ENCODE results near the gene LNX2. TPM values are rescaled to one million over a fixed set of nuclear protein-coding genes. Genes with fewer than 3 reads are reported as not detected.

The LNX2 gene
- total RNA-seq, 1 donor from 2014 or later: 9.2 TPM

DNA sequence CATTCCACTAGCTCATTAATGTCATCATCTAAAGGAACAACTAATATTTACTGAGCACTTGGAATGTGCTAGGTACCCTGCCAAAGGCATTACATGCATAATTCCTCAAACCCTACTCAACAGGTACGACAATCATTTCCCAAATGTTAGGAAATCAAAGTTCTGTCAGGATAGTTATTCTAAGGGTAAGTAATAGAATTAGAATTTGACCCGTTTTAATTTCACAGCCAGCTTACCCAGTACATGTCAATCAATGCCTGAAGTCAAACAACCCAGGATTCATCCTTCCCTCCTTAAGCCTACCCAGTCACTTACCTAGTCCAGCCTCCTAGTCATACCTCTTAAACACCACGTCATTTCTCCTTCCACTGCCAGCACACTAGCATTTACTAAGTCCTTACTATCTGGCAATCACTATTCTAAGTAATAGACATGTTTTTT, 2.4 kb downstream of the LNX2 start:
- peaks cover 8% of the 10 kb centered on the region for H3K9me3 Mint-ChIP-seq (ENCODE audit: low read depth)
- H3K27ac Mint-ChIP-seq (ENCODE audit: unreplicated experiment): no peak overlapping the region
- H3K27me3 Mint-ChIP-seq (ENCODE audit: low read depth): no peaks in the 10 kb centered on the region
- peaks cover 34% of the 10 kb centered on the region for H3K4me1 Mint-ChIP-seq (ENCODE audit: low read depth)
- DNase-seq (ENCODE audit: low spot score): no peak
- no peak overlapping the region for H3K4me3 Mint-ChIP-seq (ENCODE audit: unreplicated experiment)
- H3K36me3 Mint-ChIP-seq (ENCODE audit: low read depth): peaks cover 4% of the 10 kb centered on the region
- TF ChIP-seq, protein P1, sequence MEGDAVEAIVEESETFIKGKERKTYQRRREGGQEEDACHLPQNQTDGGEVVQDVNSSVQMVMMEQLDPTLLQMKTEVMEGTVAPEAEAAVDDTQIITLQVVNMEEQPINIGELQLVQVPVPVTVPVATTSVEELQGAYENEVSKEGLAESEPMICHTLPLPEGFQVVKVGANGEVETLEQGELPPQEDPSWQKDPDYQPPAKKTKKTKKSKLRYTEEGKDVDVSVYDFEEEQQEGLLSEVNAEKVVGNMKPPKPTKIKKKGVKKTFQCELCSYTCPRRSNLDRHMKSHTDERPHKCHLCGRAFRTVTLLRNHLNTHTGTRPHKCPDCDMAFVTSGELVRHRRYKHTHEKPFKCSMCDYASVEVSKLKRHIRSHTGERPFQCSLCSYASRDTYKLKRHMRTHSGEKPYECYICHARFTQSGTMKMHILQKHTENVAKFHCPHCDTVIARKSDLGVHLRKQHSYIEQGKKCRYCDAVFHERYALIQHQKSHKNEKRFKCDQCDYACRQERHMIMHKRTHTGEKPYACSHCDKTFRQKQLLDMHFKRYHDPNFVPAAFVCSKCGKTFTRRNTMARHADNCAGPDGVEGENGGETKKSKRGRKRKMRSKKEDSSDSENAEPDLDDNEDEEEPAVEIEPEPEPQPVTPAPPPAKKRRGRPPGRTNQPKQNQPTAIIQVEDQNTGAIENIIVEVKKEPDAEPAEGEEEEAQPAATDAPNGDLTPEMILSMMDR (IDR thresholded peaks at IDR 0.05): no peak

DNA sequence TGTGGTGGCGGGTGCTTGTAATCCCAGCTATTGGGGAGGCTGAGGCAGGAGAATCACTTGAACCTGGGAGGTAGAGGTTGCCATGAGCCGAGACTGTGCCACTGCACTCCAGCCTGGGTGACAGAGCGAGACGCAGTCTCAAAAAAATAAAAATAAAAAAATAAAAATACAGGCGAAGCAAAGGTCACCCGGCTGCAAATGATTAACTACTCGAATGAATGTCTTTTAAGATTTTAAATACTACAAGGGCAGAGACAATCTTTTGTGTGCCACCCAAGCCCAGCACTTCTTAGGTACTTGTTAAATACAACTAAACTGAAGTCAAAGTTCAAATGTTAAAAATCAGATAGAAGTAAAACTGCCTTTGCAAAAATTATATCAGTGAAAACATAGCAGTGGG, 6.7 kb downstream of the LNX2 start:
- Mint-ChIP-seq H3K27me3 (ENCODE audit: low read depth) (no peaks in the 10 kb centered on the region), H3K9me3 (ENCODE audit: low read depth) (peaks cover 8% of the 10 kb centered on the region), H3K4me1 (ENCODE audit: low read depth) (peaks cover 35% of the 10 kb centered on the region), H3K4me3 (ENCODE audit: unreplicated experiment) (no peak overlapping the region), H3K36me3 (ENCODE audit: low read depth) (peaks cover 4% of the 10 kb centered on the region), H3K27ac (ENCODE audit: unreplicated experiment) (no peak overlapping the region)
- DNase-seq (ENCODE audit: low spot score): no peak
- TF ChIP-seq, protein P1 (IDR thresholded peaks at IDR 0.05): no peak

DNA sequence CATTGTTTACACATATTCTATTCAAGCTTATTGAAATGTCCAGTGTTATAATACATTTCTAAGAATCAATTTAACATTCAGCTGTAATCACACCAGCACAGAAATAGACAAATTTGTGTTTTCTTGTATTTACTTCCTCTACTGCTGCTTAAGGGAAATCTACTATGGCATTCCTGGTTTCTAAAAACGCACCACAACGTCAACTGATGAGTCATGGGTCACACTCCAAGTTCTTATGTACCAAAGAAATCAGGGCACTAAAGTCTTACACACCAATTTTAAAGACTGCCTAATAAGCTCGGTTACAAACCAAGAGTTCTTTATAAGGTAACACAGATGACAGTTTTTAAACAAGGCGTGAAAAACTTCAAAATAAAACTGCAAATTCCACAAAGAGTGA, 13.2 kb downstream of the LNX2 start:
- TF ChIP-seq, protein P1 (IDR thresholded peaks at IDR 0.05): no peak
- H3K27ac Mint-ChIP-seq (ENCODE audit: unreplicated experiment): peak overlapping the region; percentile 10
- H3K4me1 Mint-ChIP-seq (ENCODE audit: low read depth): peaks cover 40% of the 10 kb centered on the region
- H3K27me3 Mint-ChIP-seq (ENCODE audit: low read depth): no peaks in the 10 kb centered on the region
- H3K9me3 Mint-ChIP-seq (ENCODE audit: low read depth): no peaks in the 10 kb centered on the region
- H3K36me3 Mint-ChIP-seq (ENCODE audit: low read depth): no peaks in the 10 kb centered on the region
- H3K4me3 Mint-ChIP-seq (ENCODE audit: unreplicated experiment): no peak overlapping the region
- no peak for DNase-seq (ENCODE audit: low spot score)

DNA sequence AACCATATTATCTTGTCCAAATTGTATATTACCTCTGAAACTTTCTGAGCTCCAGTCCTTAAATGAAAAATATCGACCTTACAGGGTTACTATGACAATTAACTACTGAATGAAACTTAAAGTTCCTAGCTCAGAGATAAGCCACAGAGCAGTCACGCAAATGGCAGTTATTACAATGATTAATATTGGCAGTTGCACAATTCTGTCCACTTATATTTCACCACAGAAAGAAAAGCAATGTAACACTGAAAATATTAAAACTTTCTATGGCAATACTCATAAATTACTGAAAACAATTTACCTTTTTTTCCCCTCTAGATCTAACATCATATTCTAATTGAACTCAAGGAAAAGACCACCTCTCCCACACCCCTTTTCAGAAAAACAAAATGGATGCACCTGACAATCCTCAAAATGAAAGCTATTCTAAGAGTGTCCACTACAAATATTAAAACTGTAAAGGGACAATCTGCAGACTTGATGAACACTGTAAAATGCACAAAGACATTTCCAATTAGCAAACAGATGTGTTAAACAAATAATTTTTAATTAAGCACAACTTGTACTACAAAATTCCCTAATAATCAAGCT, 14.6 kb downstream of the LNX2 start:
- Mint-ChIP-seq H3K4me1 (ENCODE audit: low read depth) (peaks cover 28% of the 10 kb centered on the region), H3K27ac (ENCODE audit: unreplicated experiment) (no peak overlapping the region), H3K27me3 (ENCODE audit: low read depth) (no peaks in the 10 kb centered on the region), H3K9me3 (ENCODE audit: low read depth) (no peaks in the 10 kb centered on the region), H3K36me3 (ENCODE audit: low read depth) (no peaks in the 10 kb centered on the region), H3K4me3 (ENCODE audit: unreplicated experiment) (no peak overlapping the region)
- no peak for DNase-seq (ENCODE audit: low spot score)
- TF ChIP-seq, protein P1 (IDR thresholded peaks at IDR 0.05): no peak

DNA sequence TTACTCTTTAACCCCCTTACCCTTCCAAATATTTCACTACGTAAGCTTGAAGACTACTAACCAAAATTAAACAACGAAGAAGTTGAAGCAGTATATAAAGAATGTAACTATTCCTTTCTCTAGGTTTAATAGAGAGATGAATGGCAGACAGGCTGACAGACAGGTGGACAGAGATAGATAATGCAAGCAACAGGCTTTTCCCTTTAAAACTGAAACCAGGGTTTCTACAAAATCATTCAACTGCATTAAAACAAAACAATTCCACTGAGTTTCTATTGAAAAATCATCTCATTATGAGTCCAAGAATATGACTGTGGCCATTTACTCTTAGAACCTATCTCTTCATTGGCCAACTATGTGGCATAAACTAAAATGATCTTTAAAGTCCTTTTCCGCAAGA, 15.2 kb downstream of the LNX2 start:
- peaks cover 29% of the 10 kb centered on the region for H3K4me1 Mint-ChIP-seq (ENCODE audit: low read depth)
- H3K36me3 Mint-ChIP-seq (ENCODE audit: low read depth): no peaks in the 10 kb centered on the region
- no peak overlapping the region for H3K4me3 Mint-ChIP-seq (ENCODE audit: unreplicated experiment)
- TF ChIP-seq, protein P1 (IDR thresholded peaks at IDR 0.05): no peak
- DNase-seq (ENCODE audit: low spot score): no peak
- H3K27me3 Mint-ChIP-seq (ENCODE audit: low read depth): no peaks in the 10 kb centered on the region
- no peaks in the 10 kb centered on the region for H3K9me3 Mint-ChIP-seq (ENCODE audit: low read depth)
- H3K27ac Mint-ChIP-seq (ENCODE audit: unreplicated experiment): no peak overlapping the region
